Amygdala (tissue), 56 donors: ENCODE results near the gene MGAT3.

Source experiments
- DNase-seq, 56 donors: peaks; one replicate each; lab custom pipeline; 2025; lab: John Stamatoyannopoulos, UW

Gene MGAT3

DNA sequence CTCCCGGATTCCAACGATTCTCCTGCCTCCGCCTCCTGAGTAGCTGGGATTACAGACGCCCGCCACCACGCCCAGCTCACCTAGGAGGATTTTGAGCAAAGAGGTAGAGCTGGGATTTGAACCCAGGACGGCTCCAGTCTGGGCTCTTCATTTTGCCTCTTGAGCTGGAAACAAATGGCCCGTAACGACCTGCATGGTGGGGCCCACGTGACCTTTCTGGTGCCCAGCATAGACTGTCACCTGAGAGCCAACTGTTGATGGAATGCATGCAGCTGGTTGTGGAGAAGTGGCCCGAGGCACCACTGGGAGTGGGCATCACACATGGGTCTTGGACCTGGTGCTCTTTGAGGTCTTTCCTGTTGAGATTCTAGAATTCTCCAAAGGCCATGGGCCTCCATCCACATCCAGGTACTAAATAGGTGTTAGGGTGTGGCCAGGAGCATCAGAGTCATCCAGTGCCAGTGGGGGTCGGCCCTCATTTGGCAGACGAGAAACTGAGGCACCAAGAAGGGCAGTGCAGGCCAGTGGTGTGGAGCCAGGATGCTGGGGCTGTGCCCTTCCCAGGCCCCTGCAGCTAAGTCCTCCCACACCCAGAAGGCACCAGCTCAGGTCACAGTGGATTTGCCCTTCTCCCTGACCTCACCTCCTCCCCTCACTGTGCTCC lies 67.4 kb downstream of the MGAT3 start:
- DNase-seq, result no peak

- DNase-seq, result no peak
Observed at GRCh38 chr22:39524753-39525657, 68.2 kb downstream of the MGAT3 start.

- no peak for DNase-seq
Observed at GRCh38 chr22:39525658-39525975, 68.8 kb downstream of the MGAT3 start.

DNA sequence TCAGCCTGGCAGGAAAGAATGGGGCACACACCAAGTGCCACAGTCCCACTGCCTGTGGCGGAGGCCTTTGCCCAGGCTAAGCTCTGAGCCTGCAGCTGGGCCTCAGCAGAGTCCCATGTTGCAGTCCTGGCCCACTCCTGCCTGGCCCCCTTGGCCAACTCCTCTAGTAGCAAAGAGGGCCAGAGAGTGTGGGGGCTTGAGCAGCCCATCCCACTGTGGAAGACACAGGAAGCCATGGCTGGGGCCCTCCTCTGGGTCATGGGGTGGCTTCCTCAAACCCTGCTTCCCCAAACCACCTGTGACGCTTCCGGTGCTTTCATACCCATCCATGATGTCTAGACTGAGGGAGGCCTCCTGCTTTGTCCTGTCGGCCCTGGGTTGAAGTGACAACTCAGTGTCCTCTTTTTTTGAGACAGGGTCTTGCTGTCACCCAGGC lies 69.9 kb downstream of the MGAT3 start:
- DNase-seq, result no peak

DNA sequence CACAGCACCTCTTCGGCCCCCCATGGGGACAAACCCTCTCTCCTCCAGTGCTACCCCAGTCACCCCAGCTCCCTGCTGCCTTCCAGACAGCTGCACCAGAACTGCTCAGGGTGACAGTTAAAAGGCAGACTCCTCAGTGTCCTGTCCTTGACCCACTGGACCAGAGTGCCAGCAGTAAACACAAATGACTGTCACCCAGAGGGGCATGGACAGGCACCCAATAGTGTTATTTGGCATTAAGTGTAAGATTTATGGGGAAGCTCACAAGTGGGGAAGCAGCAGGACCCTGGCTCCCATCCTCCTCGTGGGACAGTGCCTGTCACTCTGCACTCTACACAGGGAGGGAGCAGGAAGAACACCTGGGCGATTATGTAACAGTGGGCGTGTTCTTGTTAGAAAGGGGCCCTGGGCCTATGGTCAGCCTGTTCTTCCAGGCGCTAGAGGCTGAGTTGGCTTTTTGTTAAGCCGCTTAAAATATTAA lies 70.7 kb downstream of the MGAT3 start:
- no peak for DNase-seq

- DNase-seq, result no peak
Observed at GRCh38 chr22:39528080-39528661, 71.4 kb downstream of the MGAT3 start.

DNA sequence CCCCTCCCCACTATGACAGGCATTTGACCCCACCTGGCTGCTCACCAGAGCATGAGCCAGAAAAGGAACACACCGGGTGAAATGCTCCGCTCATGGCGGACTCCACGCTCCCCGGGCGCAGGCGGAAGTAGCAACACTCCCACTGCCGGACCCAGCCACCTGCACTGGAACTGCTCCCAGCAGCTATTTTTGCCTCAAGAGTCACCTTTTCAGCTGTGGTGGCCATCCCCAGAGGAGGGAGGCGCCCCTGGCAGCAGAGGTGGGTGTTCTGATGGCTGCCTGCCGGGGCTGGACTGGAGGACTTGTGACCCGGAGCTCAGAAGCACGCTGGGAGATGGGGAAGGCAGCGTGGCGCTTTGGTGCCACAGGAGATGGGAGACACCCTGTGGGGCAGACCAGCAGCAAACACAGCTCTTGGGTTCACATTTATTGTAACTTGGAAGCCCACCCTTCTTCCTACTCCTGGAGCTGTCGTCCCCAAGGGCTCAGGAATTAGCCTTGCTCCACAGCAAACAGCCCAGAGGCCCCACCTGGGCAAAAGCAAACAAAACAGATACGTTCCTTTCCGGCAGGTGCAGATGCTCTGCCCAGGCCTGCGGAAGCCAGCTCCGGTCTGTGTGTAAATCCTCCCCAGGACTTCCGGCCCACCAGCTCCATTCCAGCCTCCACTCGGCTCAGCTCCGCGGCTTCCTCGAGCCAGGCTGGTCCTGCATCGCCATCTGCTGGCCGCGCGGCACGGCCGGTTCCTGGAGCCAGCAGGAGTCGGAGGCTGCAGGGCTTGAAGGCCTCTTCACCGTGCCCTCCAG lies 72.1 kb downstream of the MGAT3 start:
- DNase-seq, result peak; percentile 17 to 94 (median 82)

- no peak for DNase-seq
Observed at GRCh38 chr22:39529487-39529851, 72.7 kb downstream of the MGAT3 start.

DNA sequence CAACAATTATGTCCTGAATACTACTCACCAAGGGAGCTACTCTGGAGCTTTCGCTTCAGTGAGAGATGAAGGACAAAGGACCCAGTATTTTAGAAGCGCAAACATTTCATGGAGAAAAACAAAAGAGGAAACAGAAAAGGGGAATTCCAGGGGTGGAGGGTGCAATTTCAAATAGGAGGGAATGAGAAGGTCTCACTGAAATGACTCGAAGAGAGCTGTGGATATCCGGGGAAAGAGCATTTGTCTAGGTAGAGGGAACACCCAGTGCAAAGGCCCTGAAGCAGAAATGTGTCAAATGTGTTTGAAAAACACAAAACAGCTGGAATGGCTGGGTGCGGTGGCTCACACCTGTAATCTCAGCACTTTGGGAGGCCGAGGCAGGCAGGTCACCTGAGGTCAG lies 73.3 kb downstream of the MGAT3 start:
- DNase-seq, result no peak

GRCh38 chr22:39530692-39531331 lies 74.0 kb downstream of the MGAT3 start:
- DNase-seq, result no peak

- peak; percentile 71 to 99 (median 96) for DNase-seq
Observed at GRCh38 chr22:39532215-39533073, 75.6 kb downstream of the MGAT3 start, which contains the start of gene RPS19BP1. Gene RPS19BP1 (minus strand): TSS chr22:39532748. CDS start chr22:39532738, 10 bp downstream.

DNA sequence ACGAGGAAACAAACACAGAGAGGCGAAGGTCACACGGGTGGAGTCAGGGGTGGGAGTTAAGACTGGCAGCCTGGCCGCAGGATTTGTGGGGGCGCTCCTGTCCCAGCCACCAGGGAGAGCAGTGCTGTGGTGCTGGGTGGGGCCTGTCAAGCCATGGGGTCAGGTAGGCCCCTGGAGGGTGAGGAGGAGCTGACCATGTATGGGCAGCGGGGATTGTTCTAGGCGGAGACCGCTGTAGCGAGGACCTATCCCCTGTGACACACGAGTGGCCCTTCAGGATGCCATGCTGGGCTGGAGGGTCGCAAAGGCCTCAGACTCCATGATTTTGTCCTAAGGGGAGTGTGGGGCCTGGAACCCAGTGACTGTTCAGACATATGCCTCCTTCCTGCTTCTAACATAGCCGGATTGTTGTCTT lies 77.3 kb downstream of the MGAT3 start:
- no peak for DNase-seq

DNA sequence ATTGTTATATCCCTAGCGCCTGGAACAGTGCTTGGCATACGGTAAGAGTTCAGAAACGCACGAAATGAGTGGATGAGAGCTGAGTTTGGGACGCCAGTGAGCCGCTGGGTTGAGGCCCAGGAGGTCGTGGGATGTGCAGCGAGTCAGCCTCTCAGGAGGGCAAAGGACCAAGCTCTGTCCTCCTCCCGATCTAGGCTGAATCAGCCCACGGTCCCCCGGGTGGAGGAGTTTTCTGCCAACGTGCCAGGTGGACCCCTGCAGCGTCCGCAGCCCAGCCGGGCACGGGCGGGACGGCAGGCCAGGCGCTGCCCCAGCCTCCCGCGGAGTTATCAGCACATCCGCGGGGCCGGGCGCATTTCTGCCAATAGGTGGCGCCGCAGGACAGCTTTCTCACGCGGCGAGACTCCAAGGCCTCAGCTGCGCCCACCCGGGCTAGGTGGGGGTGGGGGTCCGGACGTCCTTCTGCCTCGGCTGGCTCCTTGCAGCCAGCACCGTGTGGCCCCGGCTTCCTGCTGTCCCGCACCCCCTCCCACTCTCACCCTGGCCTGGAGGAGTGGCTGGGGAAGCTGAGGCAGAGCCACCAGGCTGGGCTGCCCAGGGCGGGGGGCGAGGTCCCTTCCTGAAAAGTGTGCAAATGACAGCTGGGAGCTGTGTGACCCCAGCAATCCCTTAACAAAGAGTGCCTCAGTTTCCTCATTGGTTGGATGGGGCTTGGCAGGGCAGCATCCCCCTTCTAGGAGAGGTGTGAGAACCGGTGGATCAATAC lies 78.0 kb downstream of the MGAT3 start:
- DNase-seq, result peak in 49 of 56 donors; percentile 20 to 89 (median 58)

- no peak for DNase-seq
Observed at GRCh38 chr22:39535357-39535725, 78.5 kb downstream of the MGAT3 start.

- DNase-seq, result no peak
Observed at GRCh38 chr22:39535831-39536449, 79.1 kb downstream of the MGAT3 start.

GRCh38 chr22:39536711-39537110 lies 79.9 kb downstream of the MGAT3 start:
- DNase-seq, result no peak

GRCh38 chr22:39537975-39538374 lies 81.2 kb downstream of the MGAT3 start:
- DNase-seq, result no peak
